Stimulated activated CD8-positive, alpha-beta memory T cell treated with anti-CD3 and anti-CD28 coated beads, Interleukin-2, amount 100 ng/mL, for 1 hour (primary cell): ENCODE results near the gene TTC1.

Experiments
- DNase-seq, 2 donors: peaks; one replicate each; pipeline ENCODE4 v3.0.0-alpha.2; 2020; ENCODE audit warnings: low read depth in 2 of 2

The TTC1 gene

GRCh38 chr5:160087199-160087598 lies 78.3 kb downstream of the TTC1 start:
- DNase-seq, result no peak

DNA sequence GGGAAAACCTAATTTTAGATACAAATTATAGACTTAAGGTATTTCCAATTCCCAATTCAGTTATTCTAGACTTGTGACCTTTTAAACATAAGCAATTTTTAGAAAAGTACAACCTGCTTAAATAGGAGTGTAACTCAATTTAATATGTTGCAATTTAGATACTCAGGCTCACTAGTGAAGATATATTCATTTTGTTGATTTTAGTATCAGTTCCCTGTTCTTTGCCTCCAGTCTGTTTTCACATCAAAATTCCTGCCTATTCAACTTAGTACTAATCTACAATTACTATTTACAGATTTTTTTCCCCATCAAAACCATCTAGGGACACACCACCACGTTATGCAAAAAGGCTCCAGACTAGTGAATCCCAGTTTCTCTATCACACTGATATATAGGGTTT lies 79.9 kb downstream of the TTC1 start:
- no peak for DNase-seq

DNA sequence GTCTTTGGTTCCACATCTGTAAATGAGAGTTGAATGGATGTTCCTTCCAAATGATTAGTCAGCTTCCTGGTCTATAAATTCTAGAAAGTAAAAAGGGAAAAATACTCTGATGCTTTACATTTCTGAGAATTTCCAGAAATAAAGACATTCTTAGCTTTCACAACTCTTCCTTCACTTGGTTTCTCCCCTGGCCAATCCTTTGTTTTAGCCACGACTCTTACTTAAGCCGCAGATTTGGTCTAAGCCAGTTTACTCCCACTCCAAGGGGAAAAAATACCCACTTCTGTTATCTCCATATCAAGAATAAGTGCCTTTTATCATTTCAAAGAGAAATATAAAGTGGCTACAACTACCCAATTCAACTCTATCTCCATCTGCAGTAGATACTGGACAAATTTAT lies 80.6 kb downstream of the TTC1 start:
- DNase-seq, result no peak

DNA sequence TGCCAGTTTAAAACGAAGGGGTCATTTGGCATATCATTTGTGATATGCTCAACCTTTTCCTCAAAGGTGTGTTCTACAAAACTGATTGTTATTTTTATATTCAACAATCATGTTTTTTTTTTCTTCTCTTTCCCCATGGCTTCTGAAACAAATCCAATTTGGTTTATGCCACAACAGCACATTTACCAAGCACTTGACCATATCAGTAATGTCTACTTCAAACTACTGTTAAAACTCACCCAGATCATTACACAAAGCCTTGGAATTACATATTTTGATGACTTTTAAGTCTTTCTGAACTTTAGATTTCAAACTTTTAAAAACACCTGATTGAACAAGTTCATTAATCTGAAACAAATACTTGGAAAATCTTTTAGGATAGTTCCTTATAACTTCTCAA lies 81.1 kb downstream of the TTC1 start:
- DNase-seq, result no peak

DNA sequence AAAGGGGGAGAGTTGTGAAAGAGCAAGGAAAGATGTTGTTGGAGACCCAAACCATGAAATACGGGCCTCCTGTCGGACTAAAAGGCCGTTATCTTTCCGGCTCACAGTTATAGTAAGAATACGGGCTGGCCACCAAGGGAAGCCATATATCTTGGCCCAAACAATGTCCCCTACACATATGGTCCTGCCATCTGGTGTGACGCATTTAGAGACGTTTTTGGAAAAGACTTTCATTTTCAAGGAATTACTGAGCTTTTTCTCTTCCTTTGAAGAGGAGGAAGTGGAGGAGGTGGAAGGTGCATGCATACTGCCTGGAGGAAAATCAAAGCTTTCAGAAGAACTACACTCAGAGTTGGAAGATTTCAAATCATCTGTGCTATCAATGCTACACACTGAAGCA lies 83.6 kb downstream of the TTC1 start:
- DNase-seq, result no peak

DNA sequence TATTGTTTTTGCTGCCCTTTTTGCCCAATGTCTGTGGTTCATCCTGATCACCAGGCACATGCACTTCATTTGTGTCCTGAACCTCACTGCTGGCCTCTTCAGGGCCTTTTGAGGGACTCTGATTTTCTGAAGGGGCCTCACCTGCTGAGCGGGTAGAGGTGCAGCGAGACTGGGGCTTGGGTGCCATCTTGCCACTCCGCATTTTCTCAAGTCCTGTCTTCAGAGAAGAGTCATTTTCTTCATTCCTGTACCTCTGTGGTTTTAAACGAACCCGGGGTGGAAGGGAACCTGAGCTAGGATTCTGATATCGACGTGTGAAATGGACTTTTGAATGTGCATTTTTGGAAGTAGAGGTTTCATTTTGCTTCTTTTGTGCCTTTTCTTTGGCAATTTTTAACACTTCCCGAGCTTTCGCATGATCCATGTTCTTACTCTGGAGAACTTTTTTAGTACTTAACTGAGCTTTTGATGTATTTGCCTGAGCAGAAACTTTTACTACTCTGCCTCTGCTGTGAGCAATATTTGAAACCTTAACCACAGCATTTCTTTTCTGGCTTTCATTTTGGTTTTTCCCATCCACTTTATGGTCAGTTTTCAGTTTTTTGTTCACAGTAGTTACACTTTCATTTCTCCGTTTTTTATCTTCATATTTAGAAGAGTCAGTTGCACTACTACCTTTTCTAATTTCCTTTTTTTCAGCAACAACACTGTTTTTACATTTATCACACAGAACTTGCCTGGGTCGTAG lies 84.2 kb downstream of the TTC1 start:
- no peak for DNase-seq

- no peak for DNase-seq
Observed at GRCh38 chr5:160096178-160096577, 87.2 kb downstream of the TTC1 start.

DNA sequence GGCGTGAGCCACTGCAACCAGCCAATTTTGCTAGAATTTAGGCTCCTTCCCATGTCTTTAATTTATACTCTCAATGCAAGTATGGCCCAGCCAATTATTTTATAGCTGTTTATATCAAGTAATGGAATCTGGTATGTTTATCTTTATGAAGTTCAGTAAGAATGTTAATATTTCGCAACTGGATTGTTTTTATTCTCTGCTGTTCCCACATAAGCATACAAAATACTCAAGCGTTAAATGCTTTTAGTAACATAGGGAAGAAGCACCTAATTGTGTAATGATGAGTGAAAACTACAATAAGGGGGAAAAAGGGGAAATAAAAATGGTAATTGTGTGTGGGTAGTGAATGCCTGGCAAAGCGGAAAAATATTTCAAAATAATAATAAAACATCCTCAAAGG lies 89.1 kb downstream of the TTC1 start:
- DNase-seq, result no peak

DNA sequence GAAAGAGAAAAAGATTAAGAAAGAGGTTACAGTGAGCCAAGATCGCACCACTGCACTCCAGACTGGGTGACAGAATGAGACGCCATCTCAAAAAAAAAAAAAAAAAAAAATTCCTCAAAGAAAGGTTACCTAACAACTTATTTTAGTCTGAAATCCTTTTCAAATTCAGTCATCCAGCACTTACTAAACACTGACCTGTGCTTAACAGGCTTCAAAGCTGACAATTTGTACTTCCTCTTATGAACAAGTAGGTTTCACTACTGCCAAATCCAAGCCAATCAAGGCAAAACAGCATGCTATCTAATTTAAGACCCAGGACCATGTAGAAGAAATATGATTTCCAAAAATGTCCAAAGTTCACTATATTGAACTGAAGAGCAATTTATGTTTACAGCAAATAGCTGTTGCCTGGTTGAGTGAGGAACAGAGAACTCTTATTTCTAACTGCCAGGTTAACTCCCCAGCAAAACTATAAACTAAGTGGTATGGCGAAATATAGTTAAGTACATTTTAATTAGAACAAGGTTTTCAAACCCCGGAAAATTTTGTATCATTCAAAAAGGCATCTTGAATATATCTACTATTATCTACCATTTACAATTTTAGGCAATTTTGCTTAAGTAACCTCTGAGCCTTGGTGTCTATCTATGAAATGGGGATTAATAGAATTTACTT lies 96.9 kb downstream of the TTC1 start:
- DNase-seq, result no peak

DNA sequence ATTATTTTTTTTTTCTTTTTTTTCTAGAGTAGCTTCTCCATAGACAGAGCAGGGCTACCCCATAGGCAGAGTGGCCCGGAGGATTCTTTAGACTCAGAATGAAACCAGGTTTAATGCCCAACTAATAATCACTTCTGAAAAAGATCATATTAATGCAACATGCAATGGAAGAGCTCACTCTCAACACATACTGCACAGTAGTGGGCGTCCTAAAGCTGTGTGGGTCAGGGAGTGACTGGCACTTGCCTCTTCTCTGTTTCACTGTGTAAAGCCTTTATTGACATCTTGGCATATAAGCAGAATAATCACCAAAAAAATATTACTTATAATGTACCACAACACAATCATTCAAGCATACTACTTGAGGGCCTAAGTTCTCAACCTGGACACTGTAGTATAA lies 99.2 kb downstream of the TTC1 start:
- no peak for DNase-seq
